Thyroid gland (tissue), 4 donors: ENCODE measurements around the gene FAT2. TPM values are rescaled to one million over a fixed set of nuclear protein-coding genes. Genes with fewer than 3 reads are reported as not detected.

Experiments used
- DNase-seq, 2 donors: peaks; one replicate each; pipeline ENCODE4 v3.0.0-alpha.2; 2019
- H3K27ac ChIP-seq, 3 donors: fragments of 200-600 bp; sonication (generic); 1 replicate in 2 of 3; 2 replicates in 1 of 3; pipeline ENCODE4 v1.5.1; 2016 to 2019; ENCODE audit warnings: mild to moderate bottlenecking in 1 of 3, moderate library complexity in 1 of 3
- H3K27me3 ChIP-seq: fragments of 200-600 bp; sonication (generic); one replicate; pipeline ENCODE4 v1.5.1; 2019
- H3K36me3 ChIP-seq, 2 donors: fragments of 200-600 bp; sonication (generic); one replicate each; pipeline ENCODE4 v1.5.1; 2016 to 2019
- H3K4me1 ChIP-seq, 2 donors: fragments of 200-600 bp; sonication (generic); one replicate each; pipeline ENCODE4 v1.5.1; 2017 to 2019
- H3K4me3 ChIP-seq, 3 donors: fragments of 200-600 bp; sonication (generic); replicated peaks in 1 of 3; 1 replicate in 2 of 3; 2 replicates in 1 of 3; pipeline ENCODE4 v1.5.1; 2016; ENCODE audit warnings: mild to moderate bottlenecking in 1 of 3
- H3K9me3 ChIP-seq: fragments of 200-600 bp; sonication (generic); one replicate; pipeline ENCODE4 v1.5.1; 2017
- CTCF ChIP-seq, 6 experiments: fragments of 200-600 bp in 3 of 6; fragments of 450-650 bp in 3 of 6; sonication (generic) in 3 of 6; IDR thresholded peaks; one replicate each; pipeline ENCODE4 v1.5.1; 2016 to 2019; ENCODE audit warnings: antibody characterized with exemption in 6 of 6, mild to moderate bottlenecking in 2 of 6, inconsistent platforms in 1 of 6, moderate library complexity in 1 of 6
- POLR2A ChIP-seq, 2 donors: fragments of 450-650 bp; IDR thresholded peaks; one replicate each; pipeline ENCODE4 v1.6.1; 2017; ENCODE audit warnings: antibody characterized with exemption in 2 of 2, mild to moderate bottlenecking in 2 of 2, moderate library complexity in 1 of 2
- WGBS, 2 donors: methylation state at CpG; one replicate each; pipeline ENCODE4 v1.1.5; 2017; 5-methylcytosine and 5-hydroxymethylcytosine counted together
- intact Hi-C: fragments of 100-400 bp; cut with DNase I; formaldehyde crosslinking; loops from one replicate; pipeline ENCODE4 v1.15.1; 2023
- total RNA-seq, 4 donors: library from RNA; depleted of rRNA; stranded (reverse); fragments of >200 nt; gene quantifications; one replicate each; pipeline ENCODE4 v1.2.3, GENCODE V29; 2016

Gene FAT2
- total RNA-seq, 4 donors from 2014 or later: 0.11 to 0.54 (median 0.13) TPM; not detected in 1

- no peak overlapping the region for H3K4me3 ChIP-seq
- H3K27ac ChIP-seq: peak overlapping the region in 2 of 3 donors; percentile 38 to 65
- H3K4me1 ChIP-seq: peaks cover 20 to 26% of the 10 kb centered on the region in 2 donors
- H3K9me3 ChIP-seq: no peaks in the 10 kb centered on the region
- H3K36me3 ChIP-seq: no peaks in the 10 kb centered on the region
- WGBS, 2 donors: 38 to 49% methylated on average over 9 to 12 of the region's 12 CpGs
- peak; percentile 91 to 92 for DNase-seq
- TF ChIP-seq POLR2A (IDR thresholded peaks at IDR 0.05): no peak
- intact Hi-C loops: no loop called here
- no peaks in the 10 kb centered on the region for H3K27me3 ChIP-seq
Measured at GRCh38 chr5:151570512-151571269, 20.4 kb downstream of the FAT2 start.

DNA sequence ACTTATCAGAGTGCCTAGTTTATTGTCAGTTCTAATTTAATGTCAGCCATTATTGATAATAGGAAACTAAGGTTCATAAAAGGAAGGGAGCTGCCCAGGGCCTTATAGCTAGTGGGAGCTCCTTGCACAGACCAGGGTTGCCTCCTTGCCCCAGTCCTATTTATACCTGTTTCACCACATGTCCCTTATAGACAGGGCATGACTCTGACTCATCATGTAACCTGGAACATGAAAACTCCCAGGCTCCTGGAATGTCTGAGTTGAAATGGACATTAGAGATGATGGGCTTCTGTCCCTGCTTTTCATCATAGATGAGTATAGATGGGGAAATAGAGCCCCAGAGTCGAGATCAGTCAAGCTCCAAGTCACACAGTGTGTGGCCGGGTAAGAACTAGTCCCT, 21.1 kb downstream of the FAT2 start:
- intact Hi-C loops: no loop called here

DNA sequence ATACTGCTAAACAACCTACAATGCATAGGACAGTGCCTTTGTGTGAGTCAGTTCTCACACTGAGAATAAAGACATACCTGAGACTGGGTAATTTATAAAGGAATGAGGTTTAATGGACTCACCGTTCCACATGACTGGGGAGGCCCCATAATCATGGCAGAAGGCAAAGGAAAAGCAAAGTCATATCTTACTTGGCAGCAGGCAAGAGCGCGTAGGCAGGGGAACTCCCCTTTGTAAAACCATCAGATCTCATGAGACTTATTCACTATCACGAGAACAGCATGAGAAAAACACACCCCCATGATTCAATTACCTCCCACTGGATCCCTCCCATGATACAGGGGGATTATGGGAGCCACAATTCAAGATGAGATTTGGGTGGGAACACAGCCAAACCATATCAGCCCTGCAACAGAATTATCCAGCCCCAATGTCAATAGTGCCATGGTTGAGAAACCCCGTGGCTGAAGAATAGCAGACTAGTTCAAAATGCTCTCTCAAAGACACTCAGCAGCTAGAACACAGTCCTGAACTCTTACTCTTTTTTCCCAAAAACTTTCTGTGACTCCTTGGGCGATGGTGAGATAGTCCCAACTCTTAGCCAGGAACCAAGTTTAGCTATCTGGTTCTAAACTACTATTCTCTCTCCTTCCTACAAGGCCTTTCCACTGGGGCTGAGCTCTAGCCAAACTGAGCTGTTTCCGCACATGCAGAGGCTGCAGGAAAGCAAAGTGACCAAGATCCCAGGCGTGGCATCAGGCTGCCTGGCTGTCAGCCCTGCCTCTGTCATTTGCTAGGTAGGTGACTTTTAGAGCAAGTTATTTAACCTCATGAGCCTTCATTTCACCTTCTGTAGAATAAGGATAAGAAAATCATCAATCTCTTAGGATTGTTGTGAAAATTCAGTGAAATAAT, 21.7 kb downstream of the FAT2 start:
- intact Hi-C loops: no loop called here
- WGBS, 2 donors: 39 to 50% methylated on average over 8 of the region's 8 CpGs
- H3K4me1 ChIP-seq: peaks cover 20 to 26% of the 10 kb centered on the region in 2 donors
- no peaks in the 10 kb centered on the region for H3K27me3 ChIP-seq
- no peak overlapping the region for H3K4me3 ChIP-seq
- TF ChIP-seq CTCF (IDR thresholded peaks at IDR 0.05) (no peak), POLR2A (IDR thresholded peaks at IDR 0.05) (no peak)
- peak overlapping the region; percentile 59 to 65 (median 62) for H3K27ac ChIP-seq
- DNase-seq: peak; percentile 46 to 50
- H3K9me3 ChIP-seq: no peaks in the 10 kb centered on the region
- no peaks in the 10 kb centered on the region for H3K36me3 ChIP-seq

More for the DNA sequence above, 21.1 kb downstream of the FAT2 start:
- H3K27ac ChIP-seq: peak overlapping the region; percentile 53 to 65 (median 62)
- no peak for DNase-seq
- no peaks in the 10 kb centered on the region for H3K27me3 ChIP-seq
- no peak for TF ChIP-seq CTCF (IDR thresholded peaks at IDR 0.05)
- TF ChIP-seq POLR2A (IDR thresholded peaks at IDR 0.05): no peak
- 28 to 56% methylated on average over 2 of the region's 2 CpGs for WGBS, 2 donors
- H3K9me3 ChIP-seq: no peaks in the 10 kb centered on the region
- peaks cover 20 to 26% of the 10 kb centered on the region in 2 donors for H3K4me1 ChIP-seq
- H3K4me3 ChIP-seq: no peak overlapping the region
- H3K36me3 ChIP-seq: no peaks in the 10 kb centered on the region

GRCh38 chr5:151568036-151568435, 23.1 kb downstream of the FAT2 start:
- DNase-seq: no peak
- no peaks in the 10 kb centered on the region for H3K27me3 ChIP-seq
- no peaks in the 10 kb centered on the region for H3K36me3 ChIP-seq
- no peaks in the 10 kb centered on the region for H3K9me3 ChIP-seq
- intact Hi-C loops: no loop called here
- TF ChIP-seq POLR2A (IDR thresholded peaks at IDR 0.05) (no peak), CTCF (IDR thresholded peaks at IDR 0.05) (no peak)
- 82 to 89% methylated on average over 7 of the region's 7 CpGs for WGBS, 2 donors
- H3K27ac ChIP-seq: no peak overlapping the region
- peaks cover 20 to 26% of the 10 kb centered on the region in 2 donors for H3K4me1 ChIP-seq
- no peak overlapping the region for H3K4me3 ChIP-seq

GRCh38 chr5:151565971-151566370, 25.2 kb downstream of the FAT2 start:
- Histone ChIP-seq H3K4me3 (no peak overlapping the region), H3K36me3 (no peaks in the 10 kb centered on the region), H3K9me3 (no peaks in the 10 kb centered on the region), H3K27me3 (no peaks in the 10 kb centered on the region), H3K27ac (no peak overlapping the region), H3K4me1 (peaks cover 17 to 22% of the 10 kb centered on the region in 2 donors)
- intact Hi-C loops: no loop called here
- TF ChIP-seq POLR2A (IDR thresholded peaks at IDR 0.05) (no peak), CTCF (IDR thresholded peaks at IDR 0.05) (no peak)
- 96% methylated on average over 9 to 10 of the region's 11 CpGs for WGBS, 2 donors
- no peak for DNase-seq
